NT2/D1 (cell line): ENCODE data around the gene LSP1.

Experiments used
- SUZ12 ChIP-seq: IDR thresholded peaks from 2 replicates; pipeline ENCODE4 v1.6.1; 2011; ENCODE audit not compliant: insufficient read length, insufficient read depth; ENCODE audit errors: extremely low read depth
- YY1 ChIP-seq: IDR thresholded peaks from 2 replicates; pipeline ENCODE4 v1.6.1; 2011; ENCODE audit not compliant: insufficient read length, insufficient read depth
- ZNF274 ChIP-seq: IDR thresholded peaks from 2 replicates; pipeline ENCODE4 v1.6.1; 2011; ENCODE audit warnings: mild to moderate bottlenecking, low read depth, low read length

- TF ChIP-seq YY1 (no peak), ZNF274 (no peak), SUZ12 (no peak)
Measured at GRCh38 chr11:1855886-1856265, 3.0 kb downstream of the LSP1 start.
